Panc1 (cell line): ENCODE data around the gene NECAP2.
"Not testable (repeated sequence)": the region's sequence is repeated elsewhere in the genome, so short reads cannot be mapped to it uniquely, and the experiment has no call there.

Source experiments
- POLR2AphosphoS5 ChIP-seq: IDR thresholded peaks from 2 replicates; pipeline ENCODE4 v1.6.1; 2012; ENCODE audit warnings: mild to moderate bottlenecking, low read depth, low read length, moderate library complexity
- TF ChIP-seq, protein P1 (sequence below), 2 experiments: IDR thresholded peaks; 2 replicates each; pipeline ENCODE4 v1.6.1; 2011 to 2012; ENCODE audit warnings: low read depth in 2 of 2, control low read depth in 1 of 2, low read length in 1 of 2, mild to moderate bottlenecking in 1 of 2, moderate library complexity in 1 of 2; ENCODE audit not compliant: insufficient read depth in 1 of 2
- TF ChIP-seq, protein P2 (sequence below): fragments of 450-650 bp; IDR thresholded peaks from 2 replicates; pipeline ENCODE4 v1.5.1; 2017; ENCODE audit warnings: mild to moderate bottlenecking

DNA sequence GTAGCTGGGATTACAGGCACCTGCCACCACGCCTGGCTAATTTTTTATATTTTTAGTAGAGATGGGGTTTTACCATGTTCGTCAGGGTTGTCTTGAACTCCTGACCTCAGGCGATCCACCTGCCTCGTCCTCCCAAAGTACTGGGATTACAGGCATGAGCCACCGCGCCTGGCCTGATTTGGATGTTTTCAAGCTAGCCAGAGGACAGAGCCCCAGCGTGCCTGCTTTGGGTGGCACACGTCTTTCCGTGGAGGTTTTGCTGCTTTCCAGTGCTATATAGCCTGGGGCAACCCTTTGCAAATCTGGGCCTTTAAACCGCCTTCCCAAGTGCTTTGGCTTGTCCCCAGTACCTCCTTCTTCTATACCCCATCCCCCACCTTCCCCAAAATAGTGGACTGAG lies 15.6 kb downstream of the NECAP2 start:
- TF ChIP-seq, protein P1, sequence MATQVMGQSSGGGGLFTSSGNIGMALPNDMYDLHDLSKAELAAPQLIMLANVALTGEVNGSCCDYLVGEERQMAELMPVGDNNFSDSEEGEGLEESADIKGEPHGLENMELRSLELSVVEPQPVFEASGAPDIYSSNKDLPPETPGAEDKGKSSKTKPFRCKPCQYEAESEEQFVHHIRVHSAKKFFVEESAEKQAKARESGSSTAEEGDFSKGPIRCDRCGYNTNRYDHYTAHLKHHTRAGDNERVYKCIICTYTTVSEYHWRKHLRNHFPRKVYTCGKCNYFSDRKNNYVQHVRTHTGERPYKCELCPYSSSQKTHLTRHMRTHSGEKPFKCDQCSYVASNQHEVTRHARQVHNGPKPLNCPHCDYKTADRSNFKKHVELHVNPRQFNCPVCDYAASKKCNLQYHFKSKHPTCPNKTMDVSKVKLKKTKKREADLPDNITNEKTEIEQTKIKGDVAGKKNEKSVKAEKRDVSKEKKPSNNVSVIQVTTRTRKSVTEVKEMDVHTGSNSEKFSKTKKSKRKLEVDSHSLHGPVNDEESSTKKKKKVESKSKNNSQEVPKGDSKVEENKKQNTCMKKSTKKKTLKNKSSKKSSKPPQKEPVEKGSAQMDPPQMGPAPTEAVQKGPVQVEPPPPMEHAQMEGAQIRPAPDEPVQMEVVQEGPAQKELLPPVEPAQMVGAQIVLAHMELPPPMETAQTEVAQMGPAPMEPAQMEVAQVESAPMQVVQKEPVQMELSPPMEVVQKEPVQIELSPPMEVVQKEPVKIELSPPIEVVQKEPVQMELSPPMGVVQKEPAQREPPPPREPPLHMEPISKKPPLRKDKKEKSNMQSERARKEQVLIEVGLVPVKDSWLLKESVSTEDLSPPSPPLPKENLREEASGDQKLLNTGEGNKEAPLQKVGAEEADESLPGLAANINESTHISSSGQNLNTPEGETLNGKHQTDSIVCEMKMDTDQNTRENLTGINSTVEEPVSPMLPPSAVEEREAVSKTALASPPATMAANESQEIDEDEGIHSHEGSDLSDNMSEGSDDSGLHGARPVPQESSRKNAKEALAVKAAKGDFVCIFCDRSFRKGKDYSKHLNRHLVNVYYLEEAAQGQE (IDR thresholded peaks at IDR 0.05; ENCODE audit: insufficient read depth in 1 of 2, low read depth in 2 of 2, low read length in 1 of 2), result not testable (repeated sequence)
- TF ChIP-seq, protein P2, sequence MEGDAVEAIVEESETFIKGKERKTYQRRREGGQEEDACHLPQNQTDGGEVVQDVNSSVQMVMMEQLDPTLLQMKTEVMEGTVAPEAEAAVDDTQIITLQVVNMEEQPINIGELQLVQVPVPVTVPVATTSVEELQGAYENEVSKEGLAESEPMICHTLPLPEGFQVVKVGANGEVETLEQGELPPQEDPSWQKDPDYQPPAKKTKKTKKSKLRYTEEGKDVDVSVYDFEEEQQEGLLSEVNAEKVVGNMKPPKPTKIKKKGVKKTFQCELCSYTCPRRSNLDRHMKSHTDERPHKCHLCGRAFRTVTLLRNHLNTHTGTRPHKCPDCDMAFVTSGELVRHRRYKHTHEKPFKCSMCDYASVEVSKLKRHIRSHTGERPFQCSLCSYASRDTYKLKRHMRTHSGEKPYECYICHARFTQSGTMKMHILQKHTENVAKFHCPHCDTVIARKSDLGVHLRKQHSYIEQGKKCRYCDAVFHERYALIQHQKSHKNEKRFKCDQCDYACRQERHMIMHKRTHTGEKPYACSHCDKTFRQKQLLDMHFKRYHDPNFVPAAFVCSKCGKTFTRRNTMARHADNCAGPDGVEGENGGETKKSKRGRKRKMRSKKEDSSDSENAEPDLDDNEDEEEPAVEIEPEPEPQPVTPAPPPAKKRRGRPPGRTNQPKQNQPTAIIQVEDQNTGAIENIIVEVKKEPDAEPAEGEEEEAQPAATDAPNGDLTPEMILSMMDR, result not testable (repeated sequence)
- TF ChIP-seq POLR2AphosphoS5, result not testable (repeated sequence)
